ENCODE measurements around the gene EFNA2. TPM values are rescaled to one million over a fixed set of nuclear protein-coding genes. Genes with fewer than 3 reads are reported as not detected.

EFNA2 gene
- total and polyA plus RNA-seq, 2 of the 8 experiments (the other 6 are each of a cell fraction or from before 2014, with no cell fraction given), result 4.0 to 7.0 TPM

DNA sequence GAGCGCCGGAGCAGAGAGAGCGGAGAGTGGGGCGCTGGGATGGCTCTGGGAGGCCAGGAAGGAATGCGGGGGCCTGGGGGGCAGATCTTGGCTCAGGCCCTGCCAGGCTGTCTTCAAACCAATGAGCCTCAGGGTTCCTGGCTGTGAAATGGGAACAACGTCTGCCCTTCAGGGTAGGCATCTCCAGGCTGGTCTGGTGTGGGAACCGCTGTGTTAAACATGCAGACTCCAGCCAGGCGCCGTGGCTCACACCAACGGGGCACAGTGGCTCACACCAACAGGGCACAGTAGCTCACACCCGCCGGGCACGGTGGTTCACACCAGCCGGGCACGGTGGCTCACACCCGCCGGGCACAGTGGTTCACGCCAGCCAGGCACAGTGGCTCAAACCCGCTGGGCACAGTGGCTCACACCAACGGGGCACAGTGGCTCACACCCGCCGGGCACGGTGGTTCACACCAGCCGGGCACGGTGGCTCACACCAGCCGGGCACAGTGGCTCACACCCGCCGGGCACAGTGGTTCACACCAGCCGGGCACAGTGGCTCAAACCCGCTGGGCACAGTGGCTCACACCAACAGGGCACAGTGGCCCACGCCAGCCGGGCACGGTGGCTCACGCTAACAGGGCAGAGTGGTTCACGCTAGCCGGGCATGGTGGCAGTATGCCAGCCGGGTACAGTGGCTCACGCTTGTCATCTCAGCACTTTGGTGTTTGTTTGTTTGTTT lies 40.1 kb downstream of the EFNA2 start (continued):
- TF ChIP-seq, protein P1, sequence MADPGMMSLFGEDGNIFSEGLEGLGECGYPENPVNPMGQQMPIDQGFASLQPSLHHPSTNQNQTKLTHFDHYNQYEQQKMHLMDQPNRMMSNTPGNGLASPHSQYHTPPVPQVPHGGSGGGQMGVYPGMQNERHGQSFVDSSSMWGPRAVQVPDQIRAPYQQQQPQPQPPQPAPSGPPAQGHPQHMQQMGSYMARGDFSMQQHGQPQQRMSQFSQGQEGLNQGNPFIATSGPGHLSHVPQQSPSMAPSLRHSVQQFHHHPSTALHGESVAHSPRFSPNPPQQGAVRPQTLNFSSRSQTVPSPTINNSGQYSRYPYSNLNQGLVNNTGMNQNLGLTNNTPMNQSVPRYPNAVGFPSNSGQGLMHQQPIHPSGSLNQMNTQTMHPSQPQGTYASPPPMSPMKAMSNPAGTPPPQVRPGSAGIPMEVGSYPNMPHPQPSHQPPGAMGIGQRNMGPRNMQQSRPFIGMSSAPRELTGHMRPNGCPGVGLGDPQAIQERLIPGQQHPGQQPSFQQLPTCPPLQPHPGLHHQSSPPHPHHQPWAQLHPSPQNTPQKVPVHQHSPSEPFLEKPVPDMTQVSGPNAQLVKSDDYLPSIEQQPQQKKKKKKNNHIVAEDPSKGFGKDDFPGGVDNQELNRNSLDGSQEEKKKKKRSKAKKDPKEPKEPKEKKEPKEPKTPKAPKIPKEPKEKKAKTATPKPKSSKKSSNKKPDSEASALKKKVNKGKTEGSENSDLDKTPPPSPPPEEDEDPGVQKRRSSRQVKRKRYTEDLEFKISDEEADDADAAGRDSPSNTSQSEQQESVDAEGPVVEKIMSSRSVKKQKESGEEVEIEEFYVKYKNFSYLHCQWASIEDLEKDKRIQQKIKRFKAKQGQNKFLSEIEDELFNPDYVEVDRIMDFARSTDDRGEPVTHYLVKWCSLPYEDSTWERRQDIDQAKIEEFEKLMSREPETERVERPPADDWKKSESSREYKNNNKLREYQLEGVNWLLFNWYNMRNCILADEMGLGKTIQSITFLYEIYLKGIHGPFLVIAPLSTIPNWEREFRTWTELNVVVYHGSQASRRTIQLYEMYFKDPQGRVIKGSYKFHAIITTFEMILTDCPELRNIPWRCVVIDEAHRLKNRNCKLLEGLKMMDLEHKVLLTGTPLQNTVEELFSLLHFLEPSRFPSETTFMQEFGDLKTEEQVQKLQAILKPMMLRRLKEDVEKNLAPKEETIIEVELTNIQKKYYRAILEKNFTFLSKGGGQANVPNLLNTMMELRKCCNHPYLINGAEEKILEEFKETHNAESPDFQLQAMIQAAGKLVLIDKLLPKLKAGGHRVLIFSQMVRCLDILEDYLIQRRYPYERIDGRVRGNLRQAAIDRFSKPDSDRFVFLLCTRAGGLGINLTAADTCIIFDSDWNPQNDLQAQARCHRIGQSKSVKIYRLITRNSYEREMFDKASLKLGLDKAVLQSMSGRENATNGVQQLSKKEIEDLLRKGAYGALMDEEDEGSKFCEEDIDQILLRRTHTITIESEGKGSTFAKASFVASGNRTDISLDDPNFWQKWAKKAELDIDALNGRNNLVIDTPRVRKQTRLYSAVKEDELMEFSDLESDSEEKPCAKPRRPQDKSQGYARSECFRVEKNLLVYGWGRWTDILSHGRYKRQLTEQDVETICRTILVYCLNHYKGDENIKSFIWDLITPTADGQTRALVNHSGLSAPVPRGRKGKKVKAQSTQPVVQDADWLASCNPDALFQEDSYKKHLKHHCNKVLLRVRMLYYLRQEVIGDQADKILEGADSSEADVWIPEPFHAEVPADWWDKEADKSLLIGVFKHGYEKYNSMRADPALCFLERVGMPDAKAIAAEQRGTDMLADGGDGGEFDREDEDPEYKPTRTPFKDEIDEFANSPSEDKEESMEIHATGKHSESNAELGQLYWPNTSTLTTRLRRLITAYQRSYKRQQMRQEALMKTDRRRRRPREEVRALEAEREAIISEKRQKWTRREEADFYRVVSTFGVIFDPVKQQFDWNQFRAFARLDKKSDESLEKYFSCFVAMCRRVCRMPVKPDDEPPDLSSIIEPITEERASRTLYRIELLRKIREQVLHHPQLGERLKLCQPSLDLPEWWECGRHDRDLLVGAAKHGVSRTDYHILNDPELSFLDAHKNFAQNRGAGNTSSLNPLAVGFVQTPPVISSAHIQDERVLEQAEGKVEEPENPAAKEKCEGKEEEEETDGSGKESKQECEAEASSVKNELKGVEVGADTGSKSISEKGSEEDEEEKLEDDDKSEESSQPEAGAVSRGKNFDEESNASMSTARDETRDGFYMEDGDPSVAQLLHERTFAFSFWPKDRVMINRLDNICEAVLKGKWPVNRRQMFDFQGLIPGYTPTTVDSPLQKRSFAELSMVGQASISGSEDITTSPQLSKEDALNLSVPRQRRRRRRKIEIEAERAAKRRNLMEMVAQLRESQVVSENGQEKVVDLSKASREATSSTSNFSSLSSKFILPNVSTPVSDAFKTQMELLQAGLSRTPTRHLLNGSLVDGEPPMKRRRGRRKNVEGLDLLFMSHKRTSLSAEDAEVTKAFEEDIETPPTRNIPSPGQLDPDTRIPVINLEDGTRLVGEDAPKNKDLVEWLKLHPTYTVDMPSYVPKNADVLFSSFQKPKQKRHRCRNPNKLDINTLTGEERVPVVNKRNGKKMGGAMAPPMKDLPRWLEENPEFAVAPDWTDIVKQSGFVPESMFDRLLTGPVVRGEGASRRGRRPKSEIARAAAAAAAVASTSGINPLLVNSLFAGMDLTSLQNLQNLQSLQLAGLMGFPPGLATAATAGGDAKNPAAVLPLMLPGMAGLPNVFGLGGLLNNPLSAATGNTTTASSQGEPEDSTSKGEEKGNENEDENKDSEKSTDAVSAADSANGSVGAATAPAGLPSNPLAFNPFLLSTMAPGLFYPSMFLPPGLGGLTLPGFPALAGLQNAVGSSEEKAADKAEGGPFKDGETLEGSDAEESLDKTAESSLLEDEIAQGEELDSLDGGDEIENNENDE (IDR thresholded peaks at IDR 0.05; ENCODE audit: insufficient replicate concordance, low read length), result no peak
- TF ChIP-seq RBBP5 (IDR thresholded peaks at IDR 0.05; ENCODE audit: borderline replicate concordance, low read depth, low read length) (no peak), KDM4A (IDR thresholded peaks at IDR 0.05; ENCODE audit: low read depth, low read length, severe bottlenecking) (no peak), BRCA1 (IDR thresholded peaks at IDR 0.05; ENCODE audit: low read depth, low read length) (no peak), JUND (IDR thresholded peaks at IDR 0.05; ENCODE audit: low read length) (no peak), SAP30 (IDR thresholded peaks at IDR 0.05; ENCODE audit: insufficient read depth, insufficient replicate concordance, low read length) (no peak), TCF12 (IDR thresholded peaks at IDR 0.05; ENCODE audit: low read depth, low read length) (no peak), SIN3A (conservative IDR thresholded peaks at IDR 0.05 in 1 of 2, IDR thresholded peaks at IDR 0.05 in 1 of 2; ENCODE audit: low read depth in 1 of 2, low read length in 2 of 2) (no peak), SP1 (IDR thresholded peaks at IDR 0.05; ENCODE audit: low read depth, low read length) (no peak), EP300 (IDR thresholded peaks at IDR 0.05; ENCODE audit: borderline replicate concordance in 1 of 2, low read depth in 2 of 2, low read length in 2 of 2) (no peak)
